ENCODE measurements around the gene NUP214.
A peak's percentile ranks its signal among the peaks of the same experiment; 100 is the strongest.

NUP214 gene

GRCh38 chr9:131161585-131161984, 36.2 kb downstream of the NUP214 start:
- TF ChIP-seq JUND (IDR thresholded peaks at IDR 0.05; ENCODE audit: low read depth): no peak
- in situ Hi-C loops (cut with HindIII; ENCODE audit: low pct_unique_long_range_greater_than_20kb, low sequenced_read_pairs): no loop called here
- DNase-seq (ENCODE audit: low read depth in 1 of 2, low spot score in 1 of 2): no peak

GRCh38 chr9:131162886-131163285, 37.5 kb downstream of the NUP214 start:
- no peak for TF ChIP-seq JUND (IDR thresholded peaks at IDR 0.05; ENCODE audit: low read depth)
- in situ Hi-C loops (cut with HindIII; ENCODE audit: low pct_unique_long_range_greater_than_20kb, low sequenced_read_pairs): no loop called here
- DNase-seq (ENCODE audit: low read depth in 1 of 2, low spot score in 1 of 2): no peak

GRCh38 chr9:131165523-131165922, 40.1 kb downstream of the NUP214 start:
- TF ChIP-seq JUND (IDR thresholded peaks at IDR 0.05; ENCODE audit: low read depth): no peak
- no peak for DNase-seq (ENCODE audit: low read depth in 1 of 2, low spot score in 1 of 2)
- in situ Hi-C loops (cut with HindIII; ENCODE audit: low pct_unique_long_range_greater_than_20kb, low sequenced_read_pairs): no loop called here

DNA sequence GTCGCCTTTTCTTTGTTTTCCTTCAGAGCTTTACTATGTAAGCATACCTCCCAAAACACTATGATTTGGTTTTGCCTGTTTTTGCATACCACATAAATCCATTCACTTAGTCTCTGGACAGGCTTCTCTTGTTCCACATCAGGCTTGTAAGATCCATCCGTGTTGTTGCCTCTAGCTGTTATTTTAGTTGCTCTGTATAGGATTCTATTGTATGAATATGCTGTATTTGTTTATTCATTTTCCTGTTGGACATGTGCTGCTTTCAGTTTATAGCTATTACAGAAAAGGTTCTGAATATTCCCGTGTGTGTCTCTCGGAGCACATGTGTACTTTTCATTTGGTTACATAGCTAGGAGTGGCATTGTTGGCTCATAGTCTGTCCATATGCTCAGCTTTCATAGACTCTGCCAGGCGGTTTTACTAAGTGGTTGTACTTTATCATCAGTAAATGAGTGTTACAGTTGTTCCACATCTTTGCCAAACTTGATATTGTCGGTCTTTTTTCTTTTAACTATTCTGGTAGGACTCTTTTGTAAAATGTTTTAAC, 41.8 kb downstream of the NUP214 start:
- DNase-seq (ENCODE audit: low read depth in 1 of 2, low spot score in 1 of 2): peak in 1 of 2 experiments; percentile 23
- in situ Hi-C loops (cut with HindIII; ENCODE audit: low pct_unique_long_range_greater_than_20kb, low sequenced_read_pairs): no loop called here
- TF ChIP-seq JUND (IDR thresholded peaks at IDR 0.05; ENCODE audit: low read depth): no peak

- no peak for DNase-seq (ENCODE audit: low read depth in 1 of 2, low spot score in 1 of 2)
- in situ Hi-C loops (cut with HindIII; ENCODE audit: low pct_unique_long_range_greater_than_20kb, low sequenced_read_pairs): no loop called here
- no peak for TF ChIP-seq JUND (IDR thresholded peaks at IDR 0.05; ENCODE audit: low read depth)
These were observed 42.5 kb downstream of the NUP214 start for GRCh38 chr9:131167936-131168335.

DNA sequence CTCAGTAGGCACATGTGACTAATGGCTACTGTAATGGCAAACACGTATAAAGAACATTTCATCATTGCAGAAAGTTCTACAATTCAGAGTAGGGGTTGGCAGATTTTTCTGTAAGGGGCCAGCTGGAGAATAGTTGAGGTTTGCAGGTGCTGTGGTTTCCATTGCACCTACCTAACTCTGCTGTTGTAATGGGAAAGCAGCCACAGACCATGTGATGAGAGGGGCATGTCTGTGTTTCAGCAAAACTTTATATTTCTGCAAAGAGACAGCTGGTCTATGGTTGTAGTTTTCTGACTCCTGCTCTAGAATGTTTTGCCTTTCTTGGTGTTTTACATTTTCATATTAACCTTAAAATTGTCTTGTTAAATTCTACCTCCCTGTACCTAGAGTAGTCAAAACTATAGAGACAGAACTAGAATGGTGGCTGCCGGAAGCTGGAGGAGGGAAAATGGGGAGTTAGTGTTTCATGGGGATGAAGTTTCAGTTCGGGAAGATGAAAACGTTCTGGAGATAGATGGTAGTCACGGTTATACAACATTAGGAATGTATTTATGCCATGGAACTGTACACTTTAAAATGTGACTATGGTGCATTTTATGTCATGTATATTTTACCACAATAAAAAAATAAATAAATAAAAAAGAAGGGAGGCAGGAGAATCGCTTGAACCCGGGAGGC, 44.3 kb downstream of the NUP214 start:
- no peak for DNase-seq (ENCODE audit: low read depth in 1 of 2, low spot score in 1 of 2)
- TF ChIP-seq JUND (IDR thresholded peaks at IDR 0.05; ENCODE audit: low read depth): no peak
- in situ Hi-C loops (cut with HindIII; ENCODE audit: low pct_unique_long_range_greater_than_20kb, low sequenced_read_pairs): no loop called here

DNA sequence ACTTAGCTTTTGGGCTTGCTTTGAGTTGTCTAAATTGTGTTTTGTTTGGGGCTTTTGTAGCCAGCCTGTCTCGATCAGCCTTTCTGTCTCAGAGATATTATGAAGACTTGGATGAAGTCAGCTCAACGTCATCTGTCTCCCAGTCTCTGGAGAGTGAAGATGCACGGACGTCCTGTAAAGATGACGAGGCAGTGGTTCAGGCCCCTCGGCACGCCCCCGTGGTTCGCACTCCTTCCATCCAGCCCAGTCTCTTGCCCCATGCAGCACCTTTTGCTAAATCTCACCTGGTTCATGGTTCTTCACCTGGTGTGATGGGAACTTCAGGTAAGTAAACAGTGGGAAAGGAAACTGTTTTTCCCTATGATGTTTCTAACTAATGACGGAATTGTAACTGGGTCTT, 48.6 kb downstream of the NUP214 start:
- in situ Hi-C loops (cut with HindIII; ENCODE audit: low pct_unique_long_range_greater_than_20kb, low sequenced_read_pairs): no loop called here
- TF ChIP-seq JUND (IDR thresholded peaks at IDR 0.05; ENCODE audit: low read depth): no peak
- DNase-seq (ENCODE audit: low read depth in 1 of 2, low spot score in 1 of 2): no peak

DNA sequence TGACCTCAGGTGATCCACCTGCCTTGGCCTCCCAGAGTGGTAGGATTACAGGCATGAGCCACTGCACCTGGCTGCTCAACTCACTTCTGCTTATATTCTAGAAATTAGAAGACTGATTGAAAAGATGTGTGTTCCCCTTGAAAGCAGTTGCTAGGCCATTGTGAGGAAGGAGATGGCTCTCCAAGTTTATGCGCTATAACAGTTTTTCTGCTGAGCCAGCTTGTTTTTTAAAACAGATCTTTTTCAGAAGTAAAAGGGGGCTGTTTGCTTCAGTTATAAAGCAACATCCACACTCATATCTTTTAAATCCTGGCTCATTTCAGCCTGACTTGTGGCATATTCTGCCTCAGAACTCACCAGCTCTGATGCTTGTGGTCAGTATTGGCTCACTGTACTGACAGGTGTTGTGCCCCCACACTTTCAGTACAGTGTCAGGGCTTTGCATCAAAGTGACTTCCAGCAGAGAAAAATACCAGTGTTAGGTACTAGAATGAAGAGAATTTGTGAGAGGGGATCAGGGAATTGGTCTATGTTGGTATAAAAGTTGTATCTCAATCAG, 49.4 kb downstream of the NUP214 start:
- TF ChIP-seq JUND (IDR thresholded peaks at IDR 0.05; ENCODE audit: low read depth): no peak
- in situ Hi-C loops (cut with HindIII; ENCODE audit: low pct_unique_long_range_greater_than_20kb, low sequenced_read_pairs): no loop called here
- DNase-seq (ENCODE audit: low read depth in 1 of 2, low spot score in 1 of 2): no peak

- DNase-seq (ENCODE audit: low read depth in 1 of 2, low spot score in 1 of 2): no peak
- no peak for TF ChIP-seq JUND (IDR thresholded peaks at IDR 0.05; ENCODE audit: low read depth)
- in situ Hi-C loops (cut with HindIII; ENCODE audit: low pct_unique_long_range_greater_than_20kb, low sequenced_read_pairs): no loop called here
These were observed 52.5 kb downstream of the NUP214 start for GRCh38 chr9:131177898-131178297.

DNA sequence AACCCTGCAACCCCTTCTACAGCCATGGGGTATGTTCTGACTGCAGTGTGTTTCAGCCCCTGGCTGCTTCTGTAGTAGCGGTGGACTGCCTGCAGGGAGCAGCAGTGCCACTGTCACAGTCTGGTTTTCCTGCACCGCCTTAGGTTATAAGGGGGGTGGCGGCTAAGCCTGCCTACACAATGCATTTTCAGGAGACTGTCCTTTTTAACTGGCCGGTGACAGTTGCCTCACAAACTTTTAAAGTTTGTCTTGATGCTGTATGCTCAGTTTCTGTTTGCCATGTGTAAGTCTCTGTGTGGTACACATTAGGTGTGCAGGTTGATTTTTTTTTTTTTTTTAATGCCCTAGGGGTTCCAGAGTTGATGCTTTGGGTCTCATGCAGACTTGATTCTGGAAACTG, 53.0 kb downstream of the NUP214 start:
- TF ChIP-seq JUND (IDR thresholded peaks at IDR 0.05; ENCODE audit: low read depth): no peak
- in situ Hi-C loops (cut with HindIII; ENCODE audit: low pct_unique_long_range_greater_than_20kb, low sequenced_read_pairs): no loop called here
- DNase-seq (ENCODE audit: low read depth in 1 of 2, low spot score in 1 of 2): peak; percentile 75 to 76

DNA sequence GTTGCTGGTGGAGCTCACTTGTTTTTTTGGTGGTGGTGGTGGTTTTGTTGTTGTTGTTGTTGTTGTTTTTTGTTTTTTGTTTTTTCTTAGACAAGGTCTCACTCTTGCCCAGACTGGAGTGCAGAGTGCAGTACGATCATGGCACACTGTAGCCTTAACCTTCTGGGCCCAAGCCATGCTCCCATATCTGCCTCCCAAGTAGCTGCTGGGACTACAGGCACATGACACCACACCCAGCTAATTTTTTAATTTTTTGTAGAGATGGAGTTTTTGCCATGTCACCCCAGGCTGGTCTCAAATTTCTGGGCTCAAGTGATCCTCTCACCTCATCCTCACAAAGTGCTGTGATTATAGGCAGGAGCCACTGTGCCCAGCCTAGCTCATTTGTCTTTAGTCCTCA, 53.5 kb downstream of the NUP214 start:
- in situ Hi-C loops (cut with HindIII; ENCODE audit: low pct_unique_long_range_greater_than_20kb, low sequenced_read_pairs): no loop called here
- TF ChIP-seq JUND (IDR thresholded peaks at IDR 0.05; ENCODE audit: low read depth): no peak
- no peak for DNase-seq (ENCODE audit: low read depth in 1 of 2, low spot score in 1 of 2)

DNA sequence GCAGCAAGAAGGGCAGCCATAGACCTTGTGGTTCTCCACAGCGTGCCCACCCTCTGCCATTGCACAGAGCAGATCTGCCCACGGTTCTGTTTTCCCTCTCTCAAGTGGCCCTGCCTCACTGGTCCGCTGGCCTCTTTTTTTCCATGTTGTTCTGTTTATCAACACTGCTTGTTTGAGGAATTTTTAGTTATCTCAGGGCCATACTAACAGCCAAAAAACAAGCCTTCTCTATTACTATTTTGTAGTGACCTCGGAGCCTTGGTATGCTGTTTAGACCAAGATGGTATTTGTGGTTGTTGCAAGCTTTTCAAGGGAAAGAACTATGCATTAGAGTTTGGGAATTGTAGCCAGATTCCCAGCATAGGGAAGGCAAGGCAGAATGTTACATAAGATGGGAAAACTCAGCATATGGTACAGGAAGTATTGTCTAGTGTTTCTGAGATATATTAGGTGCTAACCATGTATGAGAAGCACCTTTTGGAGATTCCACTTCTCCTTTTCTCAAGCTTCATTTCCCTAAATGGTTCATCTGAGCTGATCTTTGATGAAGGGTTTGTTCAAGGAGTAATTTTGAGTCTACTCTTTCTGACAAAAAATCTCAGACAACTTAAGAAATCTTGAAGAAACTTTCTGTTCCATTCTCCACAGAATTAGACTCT, 54.3 kb downstream of the NUP214 start:
- in situ Hi-C loops (cut with HindIII; ENCODE audit: low pct_unique_long_range_greater_than_20kb, low sequenced_read_pairs): no loop called here

GRCh38 chr9:131180454-131180853, 55.1 kb downstream of the NUP214 start:
- no peak for TF ChIP-seq JUND (IDR thresholded peaks at IDR 0.05; ENCODE audit: low read depth)
- DNase-seq (ENCODE audit: low read depth in 1 of 2, low spot score in 1 of 2): no peak
- in situ Hi-C loops (cut with HindIII; ENCODE audit: low pct_unique_long_range_greater_than_20kb, low sequenced_read_pairs): no loop called here

More for the DNA sequence above, 54.3 kb downstream of the NUP214 start:
- no peak for TF ChIP-seq JUND (IDR thresholded peaks at IDR 0.05; ENCODE audit: low read depth)
- no peak for DNase-seq (ENCODE audit: low read depth in 1 of 2, low spot score in 1 of 2)
